HepG2 (cell line): ENCODE measurements around the gene FER1L5.

Source experiments
- CEBPB ChIP-seq: IDR thresholded peaks from 2 replicates; pipeline ENCODE4 v1.6.1; 2011; ENCODE audit warnings: low read depth, low read length, improper control_type of control experiment, borderline replicate concordance
- E2F1 ChIP-seq: sonication (generic); formaldehyde crosslinking; IDR thresholded peaks from 2 replicates; pipeline ENCODE4 v1.5.0; 2020; ENCODE audit warnings: missing genetic modification reagents
- ELF1 ChIP-seq: sonication (generic); formaldehyde crosslinking; IDR thresholded peaks from 2 replicates; pipeline ENCODE4 v1.4.0; 2020; ENCODE audit warnings: missing genetic modification reagents
- FOXA3 ChIP-seq: IDR thresholded peaks from 2 replicates; pipeline ENCODE4 v1.6.1; 2016; ENCODE audit warnings: missing genetic modification reagents, missing compliant biosample characterization
- MYC ChIP-seq: sonication (generic); formaldehyde crosslinking; IDR thresholded peaks from 2 replicates; pipeline ENCODE4 v1.9.0; 2021; ENCODE audit warnings: missing genetic modification reagents, borderline replicate concordance
- NFYB ChIP-seq: sonication (generic); formaldehyde crosslinking; IDR thresholded peaks from 2 replicates; pipeline ENCODE4 v1.4.0; 2020; ENCODE audit warnings: missing genetic modification reagents
- POLR2AphosphoS2 ChIP-seq: IDR thresholded peaks from 2 replicates; pipeline ENCODE4 v1.6.1; 2011; ENCODE audit warnings: low read depth, low read length, improper control_type of control experiment
- POLR2AphosphoS5 ChIP-seq: IDR thresholded peaks from 2 replicates; pipeline ENCODE4 v1.6.1; 2012; ENCODE audit warnings: low read depth, low read length
- ZNF12 ChIP-seq: sonication (generic); formaldehyde crosslinking; IDR thresholded peaks from 2 replicates; pipeline ENCODE4 v1.5.0; 2020; ENCODE audit warnings: missing genetic modification reagents
- ZNF24 ChIP-seq: fragments of 450-650 bp; IDR thresholded peaks from 2 replicates; pipeline ENCODE4 v1.6.1; 2017; ENCODE audit warnings: antibody characterized with exemption, mild to moderate bottlenecking
- TF ChIP-seq, protein P1 (sequence below): sonication (generic); formaldehyde crosslinking; IDR thresholded peaks from 2 replicates; pipeline ENCODE4 v1.5.0; 2020; ENCODE audit warnings: mild to moderate bottlenecking, missing genetic modification reagents, moderate library complexity
- TF ChIP-seq, protein P2 (sequence below), 2 experiments: sonication (generic) in 1 of 2; formaldehyde crosslinking in 1 of 2; IDR thresholded peaks; 2 replicates each; pipeline versions ENCODE4 v1.4.0 to v1.6.1; 2018 to 2020; ENCODE audit warnings: missing genetic modification reagents in 2 of 2, borderline replicate concordance in 1 of 2, low read depth in 1 of 2, mild to moderate bottlenecking in 1 of 2, missing biosample characterization in 1 of 2
- TF ChIP-seq, protein P3 (sequence below): IDR thresholded peaks from 2 replicates; pipeline ENCODE4 v1.6.1; 2012; ENCODE audit warnings: inconsistent platforms
- TF ChIP-seq, protein P4 (sequence below): sonication (generic); formaldehyde crosslinking; IDR thresholded peaks from 2 replicates; pipeline ENCODE4 v1.4.0; 2020; ENCODE audit warnings: low read depth, mild to moderate bottlenecking, missing genetic modification reagents

DNA sequence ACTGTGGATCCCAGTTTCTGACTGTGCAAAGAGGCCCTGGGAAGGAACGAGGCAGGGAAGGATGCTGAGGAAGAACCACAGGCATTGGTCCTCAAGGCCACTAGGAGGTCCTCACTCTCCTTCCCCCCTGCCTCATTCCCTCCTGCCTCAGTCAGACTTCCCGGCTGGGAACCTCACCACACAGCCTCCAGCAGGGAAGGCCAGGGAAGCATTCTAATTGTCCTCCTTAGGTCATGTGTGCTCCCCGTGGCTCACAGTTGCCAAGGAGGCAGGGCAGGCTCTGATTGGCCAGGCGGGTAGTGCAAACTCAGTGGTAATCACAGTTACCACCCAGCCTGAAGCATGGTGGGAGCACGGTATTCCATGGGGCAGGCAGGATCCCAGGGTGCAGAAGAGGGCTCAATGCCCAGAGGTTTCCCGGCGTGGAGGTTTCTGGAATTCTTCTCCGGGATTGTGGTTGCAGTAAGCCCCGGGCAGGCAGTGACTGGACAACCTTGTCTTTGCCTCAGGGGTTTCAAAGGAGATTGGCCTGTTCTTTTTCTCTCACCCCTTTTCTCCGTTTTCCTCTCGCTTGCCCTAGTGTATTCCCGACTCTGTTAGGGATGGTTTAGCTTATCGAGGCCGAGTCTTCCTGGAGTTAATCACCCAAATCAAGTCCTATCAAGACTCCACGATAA, 27.1 kb downstream of the FER1L5 start:
- no peak for TF ChIP-seq ZNF12 (CRISPR knock-in tag)
- TF ChIP-seq ZNF24 = no peak
- TF ChIP-seq POLR2AphosphoS5 = no peak
- TF ChIP-seq E2F1 (CRISPR knock-in tag) = no peak
- TF ChIP-seq POLR2AphosphoS2 = no peak
- TF ChIP-seq, protein P1, sequence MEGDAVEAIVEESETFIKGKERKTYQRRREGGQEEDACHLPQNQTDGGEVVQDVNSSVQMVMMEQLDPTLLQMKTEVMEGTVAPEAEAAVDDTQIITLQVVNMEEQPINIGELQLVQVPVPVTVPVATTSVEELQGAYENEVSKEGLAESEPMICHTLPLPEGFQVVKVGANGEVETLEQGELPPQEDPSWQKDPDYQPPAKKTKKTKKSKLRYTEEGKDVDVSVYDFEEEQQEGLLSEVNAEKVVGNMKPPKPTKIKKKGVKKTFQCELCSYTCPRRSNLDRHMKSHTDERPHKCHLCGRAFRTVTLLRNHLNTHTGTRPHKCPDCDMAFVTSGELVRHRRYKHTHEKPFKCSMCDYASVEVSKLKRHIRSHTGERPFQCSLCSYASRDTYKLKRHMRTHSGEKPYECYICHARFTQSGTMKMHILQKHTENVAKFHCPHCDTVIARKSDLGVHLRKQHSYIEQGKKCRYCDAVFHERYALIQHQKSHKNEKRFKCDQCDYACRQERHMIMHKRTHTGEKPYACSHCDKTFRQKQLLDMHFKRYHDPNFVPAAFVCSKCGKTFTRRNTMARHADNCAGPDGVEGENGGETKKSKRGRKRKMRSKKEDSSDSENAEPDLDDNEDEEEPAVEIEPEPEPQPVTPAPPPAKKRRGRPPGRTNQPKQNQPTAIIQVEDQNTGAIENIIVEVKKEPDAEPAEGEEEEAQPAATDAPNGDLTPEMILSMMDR (CRISPR knock-in tag) = no peak
- no peak for TF ChIP-seq CEBPB
- no peak for TF ChIP-seq FOXA3 (CRISPR knock-in tag)
- TF ChIP-seq, protein P2, sequence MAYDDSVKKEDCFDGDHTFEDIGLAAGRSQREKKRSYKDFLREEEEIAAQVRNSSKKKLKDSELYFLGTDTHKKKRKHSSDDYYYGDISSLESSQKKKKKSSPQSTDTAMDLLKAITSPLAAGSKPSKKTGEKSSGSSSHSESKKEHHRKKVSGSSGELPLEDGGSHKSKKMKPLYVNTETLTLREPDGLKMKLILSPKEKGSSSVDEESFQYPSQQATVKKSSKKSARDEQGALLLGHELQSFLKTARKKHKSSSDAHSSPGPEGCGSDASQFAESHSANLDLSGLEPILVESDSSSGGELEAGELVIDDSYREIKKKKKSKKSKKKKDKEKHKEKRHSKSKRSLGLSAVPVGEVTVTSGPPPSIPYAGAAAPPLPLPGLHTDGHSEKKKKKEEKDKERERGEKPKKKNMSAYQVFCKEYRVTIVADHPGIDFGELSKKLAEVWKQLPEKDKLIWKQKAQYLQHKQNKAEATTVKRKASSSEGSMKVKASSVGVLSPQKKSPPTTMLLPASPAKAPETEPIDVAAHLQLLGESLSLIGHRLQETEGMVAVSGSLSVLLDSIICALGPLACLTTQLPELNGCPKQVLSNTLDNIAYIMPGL (CRISPR knock-in tag; IDR thresholded peaks at IDR 0.05; ENCODE audit: borderline replicate concordance in 1 of 2, low read depth in 1 of 2) = no peak
- TF ChIP-seq, protein P3, sequence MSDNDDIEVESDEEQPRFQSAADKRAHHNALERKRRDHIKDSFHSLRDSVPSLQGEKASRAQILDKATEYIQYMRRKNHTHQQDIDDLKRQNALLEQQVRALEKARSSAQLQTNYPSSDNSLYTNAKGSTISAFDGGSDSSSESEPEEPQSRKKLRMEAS = no peak
- TF ChIP-seq MYC (CRISPR knock-in tag) = no peak
- no peak for TF ChIP-seq NFYB
- TF ChIP-seq, protein P4, sequence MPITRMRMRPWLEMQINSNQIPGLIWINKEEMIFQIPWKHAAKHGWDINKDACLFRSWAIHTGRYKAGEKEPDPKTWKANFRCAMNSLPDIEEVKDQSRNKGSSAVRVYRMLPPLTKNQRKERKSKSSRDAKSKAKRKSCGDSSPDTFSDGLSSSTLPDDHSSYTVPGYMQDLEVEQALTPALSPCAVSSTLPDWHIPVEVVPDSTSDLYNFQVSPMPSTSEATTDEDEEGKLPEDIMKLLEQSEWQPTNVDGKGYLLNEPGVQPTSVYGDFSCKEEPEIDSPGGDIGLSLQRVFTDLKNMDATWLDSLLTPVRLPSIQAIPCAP = no peak
- no peak for TF ChIP-seq ELF1 (CRISPR knock-in tag)
